HepG2 (cell line): ENCODE measurements around the gene UQCC2. TPM values are rescaled to one million over a fixed set of nuclear protein-coding genes. Genes with fewer than 3 reads are reported as not detected.

ENCODE experiments used
- ATAC-seq: fragments of 200-7000 bp; cut with Tn5 transposase; 3 replicates; pipeline ENCODE4 v1.9.1; 2020; ENCODE audit warnings: mild to moderate bottlenecking, moderate library complexity
- BruUV-seq: library from RNA; stranded (reverse); fragments of 400-500 nt; replicated peaks from 2 replicates; lab custom pipeline; 2021; lab: Mats Ljungman, UMichigan
- CTCF ChIA-PET: fragments of 300-600 bp; formaldehyde crosslinking; extraction: SDS; loops from one replicate; lab custom pipeline; 2021; ENCODE audit warnings: low total read pairs, inconsistent platforms, low intra/inter-chr PET ratio; lab: Yijun Ruan, JAX
- POLR2A ChIA-PET: fragments of 350-600 bp; sonication (Branson Sonifier 250); formaldehyde crosslinking; loops from one replicate; lab custom pipeline; 2020; ENCODE audit warnings: antibody characterized with exemption, inconsistent platforms; lab: Yijun Ruan, JAX
- DNase-seq: peaks from one replicate; pipeline ENCODE4 v3.0.0-alpha.2; 2015; ENCODE audit warnings: low spot score
- FAIRE-seq: peaks from 3 replicates; lab custom pipeline; 2011; peaks lifted over from hg19 to GRCh38; lab: Jason Lieb, UNC
- H2AFZ ChIP-seq: one replicate; pipeline ENCODE4 v1.6.1; 2011; ENCODE audit warnings: low read length, inconsistent platforms
- H3K27ac ChIP-seq: fragments of 300-600 bp; 3 replicates; pipeline ENCODE4 v1.8.0; 2011; ENCODE audit warnings: mixed run types, mild to moderate bottlenecking, mixed read lengths, low read length, inconsistent platforms; ENCODE audit not compliant: insufficient read depth; ENCODE audit errors: extremely low read length
- H3K27me3 ChIP-seq, 2 experiments: fragments of 200-600 bp in 1 of 2; 2 replicates in 1 of 2; 3 replicates in 1 of 2; pipeline versions ENCODE4 v1.6.0 to v1.8.0; 2011; ENCODE audit warnings: low read length in 2 of 2, mild to moderate bottlenecking in 2 of 2, moderate library complexity in 2 of 2, inconsistent platforms in 1 of 2; ENCODE audit not compliant: insufficient read depth in 2 of 2, control insufficient read depth in 1 of 2
- H3K36me3 ChIP-seq, 2 experiments: fragments of 200-600 bp in 1 of 2; replicated peaks in 1 of 2; 2 replicates in 1 of 2; 3 replicates in 1 of 2; pipeline versions ENCODE4 v1.5.1 to v1.8.0; 2011; ENCODE audit warnings: low read length in 2 of 2, inconsistent platforms in 1 of 2; ENCODE audit not compliant: insufficient read depth in 2 of 2, control insufficient read depth in 1 of 2
- H3K4me1 ChIP-seq: 2 replicates; pipeline ENCODE4 v1.5.1; 2012; ENCODE audit warnings: low read length, inconsistent platforms; ENCODE audit not compliant: insufficient read depth
- H3K4me2 ChIP-seq: 2 replicates; pipeline ENCODE4 v1.6.0; 2011; ENCODE audit warnings: low read depth, low read length, inconsistent platforms
- H3K4me3 ChIP-seq, 3 experiments: fragments of 200-600 bp in 1 of 3; sonication (generic), shearing (Covaris generic) in 1 of 3; replicated peaks in 1 of 3; 2 replicates each; pipeline ENCODE4 v1.5.1; 2011 to 2016; ENCODE audit warnings: low read length in 3 of 3, inconsistent platforms in 2 of 3, low read depth in 2 of 3, mild to moderate bottlenecking in 2 of 3, control low read depth in 1 of 3, mixed read lengths in 1 of 3; ENCODE audit not compliant: insufficient read depth in 1 of 3
- H3K79me2 ChIP-seq: one replicate; pipeline ENCODE4 v1.6.1; 2011; ENCODE audit warnings: low read length, inconsistent platforms; ENCODE audit not compliant: insufficient read depth
- H3K9ac ChIP-seq: 2 replicates; pipeline ENCODE4 v1.6.0; 2011; ENCODE audit warnings: mild to moderate bottlenecking, low read depth, low read length, inconsistent platforms; ENCODE audit not compliant: insufficient read depth
- H3K9me3 ChIP-seq: 2 replicates; pipeline ENCODE4 v1.5.1; 2012; ENCODE audit warnings: mild to moderate bottlenecking, low read length
- H4K20me1 ChIP-seq: 2 replicates; pipeline ENCODE4 v1.6.0; 2011; ENCODE audit warnings: inconsistent platforms, mild to moderate bottlenecking, low read length, moderate library complexity; ENCODE audit not compliant: insufficient read depth
- DPF2 ChIP-seq: sonication (generic); formaldehyde crosslinking; IDR thresholded peaks from 2 replicates; pipeline ENCODE4 v1.4.0; 2020; ENCODE audit warnings: mild to moderate bottlenecking, low read depth, missing genetic modification reagents, borderline replicate concordance
- GTF3A ChIP-seq: sonication (generic); formaldehyde crosslinking; conservative IDR thresholded peaks from 2 replicates; pipeline ENCODE4 v1.4.0; 2020; ENCODE audit warnings: mild to moderate bottlenecking, missing genetic modification reagents
- JUN ChIP-seq: sonication (generic); formaldehyde crosslinking; IDR thresholded peaks from 2 replicates; pipeline ENCODE4 v1.4.0; 2020; ENCODE audit warnings: mild to moderate bottlenecking, missing genetic modification reagents
- MAZ ChIP-seq, 2 experiments: sonication (generic) in 1 of 2; formaldehyde crosslinking in 1 of 2; IDR thresholded peaks; 2 replicates each; pipeline versions ENCODE4 v1.5.0 to v1.6.1; 2012 to 2020; ENCODE audit warnings: low read depth in 2 of 2, mild to moderate bottlenecking in 2 of 2, borderline replicate concordance in 1 of 2, improper control_type of control experiment in 1 of 2, low read length in 1 of 2, missing genetic modification reagents in 1 of 2, moderate library complexity in 1 of 2
- PAF1 ChIP-seq: IDR thresholded peaks from 2 replicates; pipeline ENCODE4 v1.6.1; 2016; ENCODE audit warnings: missing genetic modification reagents, missing compliant biosample characterization
- POLR2G ChIP-seq: fragments of 200-400 bp; formaldehyde crosslinking; IDR thresholded peaks from 2 replicates; pipeline ENCODE4 v1.6.1; 2018; ENCODE audit warnings: mild to moderate bottlenecking, low read depth, low read length, moderate library complexity
- RARA ChIP-seq: IDR thresholded peaks from 2 replicates; pipeline ENCODE4 v1.6.1; 2016; ENCODE audit warnings: missing genetic modification reagents, missing compliant biosample characterization
- TGIF2 ChIP-seq: IDR thresholded peaks from 2 replicates; pipeline ENCODE4 v1.6.1; 2016; ENCODE audit warnings: control low read depth, missing compliant biosample characterization
- ZFP1 ChIP-seq: IDR thresholded peaks from 2 replicates; pipeline ENCODE4 v1.6.1; 2016
- ZNF10 ChIP-seq: sonication (generic); formaldehyde crosslinking; IDR thresholded peaks from 2 replicates; pipeline ENCODE4 v1.4.0; 2020; ENCODE audit warnings: mild to moderate bottlenecking, low read depth, missing genetic modification reagents, borderline replicate concordance
- ZNF251 ChIP-seq: sonication (generic); formaldehyde crosslinking; IDR thresholded peaks from 2 replicates; pipeline ENCODE4 v1.9.0; 2021; ENCODE audit warnings: mild to moderate bottlenecking, missing genetic modification reagents
- ZNF335 ChIP-seq: sonication (generic); formaldehyde crosslinking; IDR thresholded peaks from 2 replicates; pipeline ENCODE4 v1.4.0; 2020; ENCODE audit warnings: missing genetic modification reagents
- ZNF652 ChIP-seq: IDR thresholded peaks from 2 replicates; pipeline ENCODE4 v1.6.1; 2016; ENCODE audit warnings: low read depth, borderline replicate concordance
- ZNF724P ChIP-seq: sonication (generic); formaldehyde crosslinking; IDR thresholded peaks from 2 replicates; pipeline ENCODE4 v1.8.0; 2022; ENCODE audit warnings: missing genetic modification reagents, borderline replicate concordance
- WGBS: methylation state at CpG from one replicate; pipeline ENCODE4 v1.1.6; 2017; ENCODE audit warnings: low lambda C conversion rate; 5-methylcytosine and 5-hydroxymethylcytosine counted together
- in situ Hi-C: cut with HindIII; loops from 2 replicates; pipeline ENCODE4 v1.10.0; 2017; ENCODE audit warnings: low pct_unique_long_range_greater_than_20kb; ENCODE audit not compliant: extremely low pct_ligation_motif_present
- intact Hi-C: fragments of 100-400 bp; cut with micrococcal nuclease; formaldehyde crosslinking; loops from one replicate; pipeline ENCODE4 v1.10.0; 2022; ENCODE audit not compliant: unreplicated experiment
- polyA plus RNA-seq, 8 experiments: library from polyadenylated mRNA; depleted of rRNA in 3 of 8; stranded (reverse) in 7 of 8; unstranded in 1 of 8; fragments of >200 nt; fragmentation: Illumina TruSeq in 4 of 8; extraction: Trizol in 4 of 8; gene quantifications; 2 replicates each; pipeline versions ENCODE4 v1.2.1 to v1.2.3, GENCODE V29; 2011 to 2016; ENCODE audit warnings: low read depth in 4 of 8, missing spikeins in 1 of 8, mixed read lengths in 1 of 8; ENCODE audit not compliant: insufficient read depth in 1 of 8
- total RNA-seq, 5 experiments: library from RNA; depleted of rRNA; stranded (reverse); fragments of >200 nt; fragmentation: Illumina TruSeq; extraction: Trizol; gene quantifications; 2 replicates each; pipeline ENCODE4 v1.2.3, GENCODE V29; 2016; ENCODE audit warnings: low read depth in 1 of 5

The UQCC2 gene
- total and polyA plus RNA-seq, 2 of the 13 experiments (the other 11 are each of a cell fraction or from before 2014, with no cell fraction given): 82.4 to 238 TPM

- intact Hi-C loops: no loop called here
- WGBS: 87% methylated on average over 5 of the region's 6 CpGs
- Histone ChIP-seq H3K4me2 (no peak overlapping the region), H3K36me3 (peaks cover 4 to 12% of the 10 kb centered on the region in 2 experiments), H3K79me2 (no peaks in the 10 kb centered on the region), H3K27me3 (no peaks in the 10 kb centered on the region), H3K4me3 (no peak overlapping the region), H3K9me3 (no peaks in the 10 kb centered on the region), H3K27ac (no peak overlapping the region), H3K9ac (no peak overlapping the region), H3K4me1 (no peaks in the 10 kb centered on the region), H2AFZ (no peak overlapping the region), H4K20me1 (no peaks in the 10 kb centered on the region)
- no peak for ATAC-seq
- no peak for FAIRE-seq
- in situ Hi-C loops: no loop called here
- CTCF ChIA-PET: no interaction called here
- POLR2A ChIA-PET: no interaction called here
- no TSS peak for BruUV-seq
- DNase-seq: no peak
- no peak for TF ChIP-seq ZNF10 (CRISPR knock-in tag)
- no peak for TF ChIP-seq PAF1 (CRISPR knock-in tag)
- no peak for TF ChIP-seq ZNF652 (CRISPR knock-in tag)
- no peak for TF ChIP-seq ZNF335 (CRISPR knock-in tag)
- TF ChIP-seq ZFP1 (CRISPR knock-in tag): no peak
- no peak for TF ChIP-seq POLR2G
- no peak for TF ChIP-seq DPF2
- no peak for TF ChIP-seq MAZ (IDR thresholded peaks at IDR 0.05; ENCODE audit: borderline replicate concordance, low read depth, low read length)
- TF ChIP-seq MAZ (CRISPR knock-in tag; IDR thresholded peaks at IDR 0.05; ENCODE audit: low read depth): no peak
- TF ChIP-seq ZNF251 (CRISPR knock-in tag): no peak
- TF ChIP-seq RARA (CRISPR knock-in tag): no peak
- no peak for TF ChIP-seq JUN
- TF ChIP-seq GTF3A (CRISPR knock-in tag): no peak
- TF ChIP-seq ZNF724P (CRISPR knock-in tag): no peak
- no peak for TF ChIP-seq TGIF2 (CRISPR knock-in tag)
Measured at GRCh38 chr6:33659986-33660385, 51.5 kb downstream of the UQCC2 start.
